H1 (cell line): ENCODE results near the gene C15orf39. TPM values are rescaled to one million over a fixed set of nuclear protein-coding genes. Genes with fewer than 3 reads are reported as not detected.

Experiments used
- CTCF ChIA-PET: fragments of 300-600 bp; sonication (Branson Sonifier 250); formaldehyde crosslinking; loops from one replicate; lab custom pipeline; 2021; ENCODE audit not compliant: partially characterized antibody; lab: Charles Lee
- POLR2A ChIA-PET: fragments of 300-600 bp; sonication (Branson Sonifier 250); formaldehyde crosslinking; loops from one replicate; lab custom pipeline; 2021; ENCODE audit warnings: inconsistent platforms; ENCODE audit not compliant: partially characterized antibody; lab: Charles Lee
- DNase-seq, 2 experiments: peaks; one replicate each; pipeline versions ENCODE4 v3.0.0 to v3.0.0-alpha.2; 2010 to 2022; ENCODE audit warnings: low spot score in 2 of 2, low read depth in 1 of 2, mixed read lengths in 1 of 2
- FAIRE-seq: peaks from 2 replicates; lab custom pipeline; 2011; peaks lifted over from hg19 to GRCh38; lab: Jason Lieb, UNC
- H2AFZ ChIP-seq: 2 replicates; pipeline ENCODE4 v1.8.1; 2012; ENCODE audit warnings: low read length, inconsistent platforms
- H2AK5ac ChIP-seq: 2 replicates; pipeline ENCODE4 v1.6.1; 2013; ENCODE audit warnings: low read depth, low read length
- H2BK120ac ChIP-seq: replicated peaks from 2 replicates; pipeline ENCODE3; 2013; ENCODE audit warnings: low read depth, low read length, inconsistent platforms
- H2BK12ac ChIP-seq: 2 replicates; pipeline ENCODE4 v1.6.1; 2013; ENCODE audit warnings: low read depth, low read length
- H2BK15ac ChIP-seq: 2 replicates; pipeline ENCODE4 v1.6.1; 2013; ENCODE audit warnings: low read length
- H2BK20ac ChIP-seq: 2 replicates; pipeline ENCODE4 v1.6.1; 2013; ENCODE audit warnings: low read length
- H2BK5ac ChIP-seq: 2 replicates; pipeline ENCODE4 v1.6.1; 2013; ENCODE audit warnings: low read depth, low read length
- H3K14ac ChIP-seq: 2 replicates; pipeline ENCODE4 v1.6.1; 2013; ENCODE audit warnings: inconsistent platforms; ENCODE audit not compliant: insufficient read length
- H3K18ac ChIP-seq: 2 replicates; pipeline ENCODE4 v1.6.1; 2013; ENCODE audit warnings: low read length; ENCODE audit errors: extremely low read depth
- H3K23ac ChIP-seq: 2 replicates; pipeline ENCODE4 v1.6.1; 2013; ENCODE audit warnings: inconsistent platforms; ENCODE audit not compliant: insufficient read length
- H3K23me2 ChIP-seq: 2 replicates; pipeline ENCODE4 v1.6.1; 2013; ENCODE audit warnings: low read depth, low read length
- H3K27ac ChIP-seq: 2 replicates; pipeline ENCODE4 v1.6.1; 2011; ENCODE audit warnings: low read depth, low read length, inconsistent platforms
- H3K27me3 ChIP-seq, 4 experiments: replicated peaks in 1 of 4; 1 replicate in 1 of 4; 2 replicates in 3 of 4; pipeline versions ENCODE4 v1.6.1 to v1.8.1; 2011 to 2013; ENCODE audit warnings: low read length in 3 of 4, mild to moderate bottlenecking in 3 of 4, inconsistent platforms in 2 of 4, mixed read lengths in 2 of 4, moderate library complexity in 1 of 4; ENCODE audit not compliant: control insufficient read depth in 3 of 4, insufficient read depth in 3 of 4; ENCODE audit errors: extremely low read depth in 1 of 4
- H3K36me3 ChIP-seq, 4 experiments: 2 replicates each; pipeline versions ENCODE4 v1.6.1 to v1.8.1; 2011 to 2013; ENCODE audit warnings: mild to moderate bottlenecking in 4 of 4, low read length in 3 of 4, moderate library complexity in 2 of 4, control low read depth in 1 of 4, inconsistent platforms in 1 of 4; ENCODE audit not compliant: insufficient read depth in 4 of 4, control insufficient read depth in 2 of 4
- H3K4ac ChIP-seq: replicated peaks from 2 replicates; pipeline ENCODE3; 2013; ENCODE audit warnings: low read length, low read depth, mixed read lengths, inconsistent platforms; ENCODE audit not compliant: insufficient read length
- H3K4me1 ChIP-seq, 4 experiments: replicated peaks in 1 of 4; 1 replicate in 1 of 4; 2 replicates in 3 of 4; pipeline versions ENCODE4 v1.6.1 to v1.8.1; 2011 to 2013; ENCODE audit warnings: low read length in 3 of 4, inconsistent platforms in 2 of 4, mixed read lengths in 1 of 4; ENCODE audit not compliant: insufficient read depth in 4 of 4, control insufficient read depth in 3 of 4
- H3K4me2 ChIP-seq, 2 experiments: 2 replicates each; pipeline versions ENCODE4 v1.6.1 to v1.8.1; 2011 to 2013; ENCODE audit warnings: low read depth in 2 of 2, low read length in 2 of 2, control low read depth in 1 of 2, inconsistent platforms in 1 of 2, mild to moderate bottlenecking in 1 of 2; ENCODE audit not compliant: insufficient read depth in 1 of 2
- H3K4me3 ChIP-seq, 4 experiments: fragments of 200-600, 300-600 bp in 1 of 4; sonication (generic), shearing (Covaris generic), sonication (Bioruptor Twin) in 1 of 4; 2 replicates each; pipeline versions ENCODE4 v1.5.1 to v1.8.1; 2011 to 2016; ENCODE audit warnings: low read length in 4 of 4, low read depth in 3 of 4, control low read depth in 2 of 4, inconsistent platforms in 2 of 4, mild to moderate bottlenecking in 2 of 4, mixed read lengths in 1 of 4, moderate library complexity in 1 of 4; ENCODE audit not compliant: insufficient read depth in 2 of 4; ENCODE audit errors: extremely low read depth in 1 of 4
- H3K56ac ChIP-seq: replicated peaks from 2 replicates; pipeline ENCODE3; 2013; ENCODE audit warnings: low read depth, mild to moderate bottlenecking, mixed read lengths, low read length, inconsistent platforms; ENCODE audit not compliant: insufficient read length
- H3K79me1 ChIP-seq: 2 replicates; pipeline ENCODE4 v1.6.1; 2013; ENCODE audit warnings: low read depth, low read length, control low read depth
- H3K79me2 ChIP-seq, 2 experiments: 2 replicates each; pipeline versions ENCODE4 v1.6.1 to v1.8.1; 2012 to 2013; ENCODE audit warnings: low read length in 2 of 2, mild to moderate bottlenecking in 2 of 2, inconsistent platforms in 1 of 2; ENCODE audit not compliant: insufficient read depth in 2 of 2, control insufficient read depth in 1 of 2
- H3K9ac ChIP-seq, 4 experiments: replicated peaks in 1 of 4; 1 replicate in 1 of 4; 2 replicates in 3 of 4; pipeline versions ENCODE4 v1.6.1 to v1.8.1; 2011 to 2013; ENCODE audit warnings: low read depth in 3 of 4, low read length in 3 of 4, control low read depth in 2 of 4, mild to moderate bottlenecking in 2 of 4, moderate library complexity in 2 of 4, inconsistent platforms in 1 of 4; ENCODE audit errors: extremely low read depth in 1 of 4
- H3K9me3 ChIP-seq, 2 experiments: 2 replicates each; pipeline versions ENCODE4 v1.6.1 to v1.8.1; 2012 to 2013; ENCODE audit warnings: mild to moderate bottlenecking in 2 of 2, moderate library complexity in 2 of 2, control low read depth in 1 of 2, inconsistent platforms in 1 of 2, low read depth in 1 of 2, low read length in 1 of 2, mixed read lengths in 1 of 2; ENCODE audit not compliant: insufficient read depth in 2 of 2
- H4K20me1 ChIP-seq, 2 experiments: replicated peaks in 1 of 2; 2 replicates each; pipeline versions ENCODE3 to v1.8.1; 2011 to 2013; ENCODE audit warnings: inconsistent platforms in 2 of 2, low read length in 2 of 2, mild to moderate bottlenecking in 1 of 2; ENCODE audit not compliant: insufficient read depth in 2 of 2, control insufficient read depth in 1 of 2
- H4K5ac ChIP-seq: 2 replicates; pipeline ENCODE4 v1.6.1; 2013; ENCODE audit warnings: low read length, low read depth, mixed read lengths, inconsistent platforms; ENCODE audit not compliant: insufficient read length
- H4K8ac ChIP-seq: 2 replicates; pipeline ENCODE4 v1.8.0; 2013; ENCODE audit warnings: mild to moderate bottlenecking, moderate library complexity, low read length, inconsistent platforms; ENCODE audit not compliant: insufficient read depth; ENCODE audit errors: extremely low read depth
- H4K91ac ChIP-seq: replicated peaks from 2 replicates; pipeline ENCODE3; 2013; ENCODE audit warnings: low read length, mixed read lengths, inconsistent platforms; ENCODE audit not compliant: insufficient read length
- BRCA1 ChIP-seq: IDR thresholded peaks from 2 replicates; pipeline ENCODE4 v1.6.1; 2012; ENCODE audit warnings: low read depth, low read length, improper control_type of control experiment
- CBX5 ChIP-seq: fragments of 300-800, 300-1000 bp; sonication (generic); IDR thresholded peaks from 2 replicates; pipeline ENCODE4 v1.7.1; 2016; ENCODE audit warnings: antibody characterized with exemption, low read length, low read depth
- EP300 ChIP-seq, 2 experiments: IDR thresholded peaks; 1 replicate in 1 of 2; 2 replicates in 1 of 2; pipeline ENCODE4 v1.6.1; 2011 to 2012; ENCODE audit warnings: low read depth in 2 of 2, low read length in 2 of 2, mild to moderate bottlenecking in 2 of 2, borderline replicate concordance in 1 of 2, inconsistent platforms in 1 of 2, moderate library complexity in 1 of 2
- GTF2F1 ChIP-seq: IDR thresholded peaks from 2 replicates; pipeline ENCODE4 v1.6.1; 2012; ENCODE audit warnings: low read depth, low read length, improper control_type of control experiment, borderline replicate concordance
- HDAC6 ChIP-seq: IDR thresholded peaks from one replicate; pipeline ENCODE4 v1.7.1; 2012; ENCODE audit warnings: low read depth, mild to moderate bottlenecking, inconsistent platforms, low read length, moderate library complexity
- KDM4A ChIP-seq: IDR thresholded peaks from one replicate; pipeline ENCODE4 v1.7.1; 2012; ENCODE audit warnings: low read depth, mild to moderate bottlenecking, moderate library complexity, low read length, inconsistent platforms; ENCODE audit not compliant: severe bottlenecking
- KDM5A ChIP-seq: fragments of 200-600 bp; IDR thresholded peaks from 2 replicates; pipeline ENCODE4 v1.7.1; 2012; ENCODE audit warnings: mild to moderate bottlenecking, low read length, inconsistent platforms, mixed read lengths
- PHF8 ChIP-seq: fragments of 200-600 bp; sonication (generic); conservative IDR thresholded peaks from 2 replicates; pipeline ENCODE4 v1.7.1; 2012; ENCODE audit warnings: low read depth, mild to moderate bottlenecking, inconsistent platforms, low read length, moderate library complexity
- POLR2AphosphoS5 ChIP-seq: IDR thresholded peaks from 2 replicates; pipeline ENCODE4 v1.6.1; 2011; ENCODE audit warnings: low read depth, low read length
- POU5F1 ChIP-seq: IDR thresholded peaks from 2 replicates; pipeline ENCODE4 v1.6.1; 2011; ENCODE audit warnings: low read depth, mild to moderate bottlenecking, low read length, moderate library complexity
- RBBP5 ChIP-seq: IDR thresholded peaks from 2 replicates; pipeline ENCODE4 v1.7.1; 2012; ENCODE audit warnings: low read depth, mild to moderate bottlenecking, inconsistent platforms, low read length, moderate library complexity, borderline replicate concordance
- SP4 ChIP-seq: IDR thresholded peaks from 2 replicates; pipeline ENCODE4 v1.6.1; 2012; ENCODE audit warnings: low read length, inconsistent platforms
- TAF1 ChIP-seq: IDR thresholded peaks from 2 replicates; pipeline ENCODE4 v1.6.1; 2011; ENCODE audit warnings: mild to moderate bottlenecking, low read depth, low read length
- whole genome bisulfite sequencing, 2 experiments: shearing (Covaris generic) in 1 of 2; methylation state at CpG; one replicate each; pipeline versions ENCODE4 v1.1.6 to v1.1.7; 2013 to 2015; ENCODE audit warnings: low lambda C conversion rate in 2 of 2, mixed read lengths in 2 of 2, inconsistent platforms in 1 of 2, low coverage in 1 of 2, missing lambda C conversion rate in 1 of 2; ENCODE audit not compliant: insufficient replicate concordance in 2 of 2, insufficient coverage in 1 of 2, insufficient read length in 1 of 2; ENCODE audit errors: extremely low coverage in 1 of 2, missing lambda C conversion rate in 1 of 2; 5-methylcytosine and 5-hydroxymethylcytosine counted together
- polyA plus RNA-seq, 7 experiments: library from polyadenylated mRNA; depleted of rRNA in 3 of 7; stranded (reverse) in 5 of 7; unstranded in 2 of 7; fragments of >200 nt in 5 of 7; fragments of 200-250 nt in 2 of 7; gene quantifications; 1 replicate in 5 of 7; 2 replicates in 1 of 7; 4 replicates in 1 of 7; pipeline versions ENCODE4 v1.2.1 to v1.2.3, GENCODE V29; 2011 to 2013; ENCODE audit warnings: missing spikeins in 2 of 7, mixed read lengths in 2 of 7
- total RNA-seq: library from RNA; stranded (reverse); fragmentation: NEBNext Ultra II Directional; extraction: Animal tissue kit (Norgen Biotek cat#: 25700); gene quantifications from 2 replicates; pipeline ENCODE4 v1.2.1, GENCODE V29; 2021

Gene C15orf39
- total and polyA plus RNA-seq, 2 of the 8 experiments (the other 6 are each of a cell fraction or from before 2014, with no cell fraction given): 13.8 to 38.5 TPM

DNA sequence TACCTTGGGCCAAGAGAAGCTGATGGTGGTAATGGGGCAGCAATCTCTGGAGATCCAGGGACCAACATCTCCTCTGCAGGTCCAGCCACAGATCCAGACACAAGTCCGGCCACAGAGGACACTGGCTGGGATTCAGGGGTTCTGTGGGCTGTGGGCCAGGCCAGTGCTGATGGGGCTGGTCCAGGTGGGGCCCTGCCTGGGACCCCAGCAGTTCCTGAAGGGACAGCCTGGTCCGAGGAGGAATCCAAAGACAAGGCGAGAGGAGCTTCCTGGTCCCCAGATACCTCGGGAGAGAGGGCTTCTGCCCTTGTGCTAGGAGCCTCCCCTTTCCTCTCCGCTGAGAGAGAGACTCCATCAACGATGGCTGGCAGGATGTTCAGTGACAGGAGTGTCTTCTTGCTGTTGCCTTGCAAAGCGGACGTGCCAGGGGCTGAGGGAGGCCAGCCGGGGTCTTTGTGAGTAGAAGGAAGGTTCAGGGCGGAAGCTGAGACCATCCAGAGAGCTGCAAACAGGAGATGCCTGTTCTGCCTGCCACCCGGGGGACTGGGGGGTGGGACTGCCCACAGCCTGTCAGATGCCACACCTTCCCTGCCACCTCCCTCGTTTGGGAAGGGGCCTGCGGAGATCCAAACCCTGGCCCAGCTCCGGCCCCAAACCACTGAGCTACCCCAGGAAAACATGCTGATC is 32.0 kb downstream of the C15orf39 start:
- no peak for TF ChIP-seq SP4
- TF ChIP-seq TAF1: no peak
- TF ChIP-seq BRCA1: no peak
- no peak for TF ChIP-seq GTF2F1
- TF ChIP-seq KDM4A: no peak
- TF ChIP-seq PHF8: no peak
- no peak for TF ChIP-seq POLR2AphosphoS5
- TF ChIP-seq EP300 (IDR thresholded peaks at IDR 0.05; ENCODE audit: borderline replicate concordance in 1 of 2, low read depth in 2 of 2, low read length in 2 of 2): no peak
- no peak for TF ChIP-seq KDM5A
- no peak for TF ChIP-seq CBX5
- no peak for TF ChIP-seq POU5F1
- no peak for TF ChIP-seq HDAC6
- no peak for TF ChIP-seq RBBP5
- WGBS, 2 experiments: 91% methylated on average over 13 of the region's 14 CpGs; no CpG with 5 or more reads in 1 of the 2 experiments
- no peak overlapping the region for H2BK120ac ChIP-seq

More for the DNA sequence above, 32.0 kb downstream of the C15orf39 start:
- Histone ChIP-seq H3K23me2 (no peaks in the 10 kb centered on the region), H3K56ac (no peak overlapping the region), H3K36me3 (no peaks in the 10 kb centered on the region), H3K4me1 (peaks cover 0 to 3% (median 1%) of the 10 kb centered on the region in 4 experiments; a peak in 3 of 7 replicates), H3K4ac (no peak overlapping the region), H2BK20ac (no peak overlapping the region), H2BK15ac (no peak overlapping the region), H3K9ac (no peak overlapping the region), H2AK5ac (no peak overlapping the region), H3K18ac (no peak overlapping the region), H2BK5ac (no peak overlapping the region; the same call in 1 of the 2 replicates), H4K20me1 (no peaks in the 10 kb centered on the region), H3K4me3 (no peak overlapping the region), H2AFZ (no peak overlapping the region), H2BK12ac (peak overlapping the region; percentile 39; the same call in 1 of the 2 replicates), H4K8ac (no peak overlapping the region), H3K79me1 (no peaks in the 10 kb centered on the region), H4K5ac (no peak overlapping the region), H3K27me3 (no peaks in the 10 kb centered on the region; a peak in 1 of 7 replicates), H3K14ac (no peak overlapping the region), H3K9me3 (no peaks in the 10 kb centered on the region), H3K4me2 (no peak overlapping the region), H4K91ac (no peak overlapping the region), H3K23ac (no peak overlapping the region), H3K27ac (no peak overlapping the region), H3K79me2 (no peaks in the 10 kb centered on the region)
- POLR2A ChIA-PET: no interaction called here
- DNase-seq: no peak
- no peak for FAIRE-seq
- CTCF ChIA-PET: no interaction called here
